Activated CD4-positive, alpha-beta T cell treated with anti-CD3 and anti-CD28 coated beads, Interleukin-2, amount 10 ng/mL, durations not matched to agents 7 days and 5 days (primary cell): Measurements from ENCODE around the gene STRA6. TPM values are rescaled to one million over a fixed set of nuclear protein-coding genes. Genes with fewer than 3 reads are reported as not detected.

Source experiments
- CTCF ChIA-PET: fragments of 350-600 bp; sonication (Branson Sonifier 250); formaldehyde crosslinking; loops from one replicate; lab custom pipeline; 2021; ENCODE audit warnings: antibody characterized with exemption; lab: Charles Lee
- POLR2A ChIA-PET: fragments of 350-600 bp; sonication (Branson Sonifier 250); formaldehyde crosslinking; loops from one replicate; lab custom pipeline; 2021; ENCODE audit warnings: antibody characterized with exemption; lab: Charles Lee
- DNase-seq: peaks from one replicate; pipeline ENCODE4 v3.0.0-alpha.2; 2020
- H3K27ac Mint-ChIP-seq: one replicate; pipeline ENCODE4 v1.8.0; 2021; ENCODE audit warnings: mild to moderate bottlenecking, moderate library complexity, mixed read lengths
- H3K27me3 Mint-ChIP-seq: one replicate; pipeline ENCODE4 v1.8.0; 2021; ENCODE audit warnings: mixed read lengths
- H3K36me3 Mint-ChIP-seq: one replicate; pipeline ENCODE4 v1.8.0; 2021; ENCODE audit warnings: low read depth, mixed read lengths
- H3K4me1 Mint-ChIP-seq: one replicate; pipeline ENCODE4 v1.8.0; 2021; ENCODE audit warnings: mixed read lengths
- H3K4me3 Mint-ChIP-seq: one replicate; pipeline ENCODE4 v1.8.0; 2021; ENCODE audit warnings: mild to moderate bottlenecking, moderate library complexity, mixed read lengths
- H3K9me3 Mint-ChIP-seq: one replicate; pipeline ENCODE4 v1.8.0; 2021; ENCODE audit warnings: mixed read lengths
- total RNA-seq, 2 experiments: library from RNA; stranded (reverse); gene quantifications; one replicate each; pipeline ENCODE4 v1.2.3, GENCODE V29; 2021

STRA6 gene
- total RNA-seq, 2 experiments from 2014 or later = not detected

GRCh38 chr15:74221399-74222239 is 19.0 kb upstream of the STRA6 start:
- Mint-ChIP-seq H3K27ac (no peak overlapping the region), H3K4me3 (no peak overlapping the region), H3K27me3 (peaks cover 23% of the 10 kb centered on the region), H3K4me1 (no peaks in the 10 kb centered on the region), H3K36me3 (no peaks in the 10 kb centered on the region), H3K9me3 (no peaks in the 10 kb centered on the region)
- CTCF ChIA-PET = interaction anchor here (1.5 kb wide), 1 partner anchor 15 kb away, joined by 3 read pairs; the partner anchor contains the start of gene CCDC33
- DNase-seq = no peak
- POLR2A ChIA-PET = no interaction called here

GRCh38 chr15:74220475-74221248 is 18.1 kb upstream of the STRA6 start:
- peak overlapping the region; percentile 44 for H3K27ac Mint-ChIP-seq
- ChIA-PET POLR2A (interaction anchor here (0.6 kb wide), 1 partner anchor 624 kb away, joined by 3 read pairs; no protein-coding TSS in a partner anchor), CTCF (interaction anchor here (0.7 to 1.5 kb wide), 2 partner anchors 16 to 21 kb away, joined by 3 to 5 read pairs; partner anchors contain the start of gene CCDC33)
- H3K27me3 Mint-ChIP-seq = peaks cover 23% of the 10 kb centered on the region
- H3K4me3 Mint-ChIP-seq = no peak overlapping the region
- no peaks in the 10 kb centered on the region for H3K9me3 Mint-ChIP-seq
- H3K4me1 Mint-ChIP-seq = no peaks in the 10 kb centered on the region
- no peak for DNase-seq
- H3K36me3 Mint-ChIP-seq = no peaks in the 10 kb centered on the region

- H3K9me3 Mint-ChIP-seq = no peaks in the 10 kb centered on the region
- DNase-seq = no peak
- H3K27me3 Mint-ChIP-seq = peaks cover 21% of the 10 kb centered on the region
- H3K4me1 Mint-ChIP-seq = peaks cover 6% of the 10 kb centered on the region
- CTCF ChIA-PET = interaction anchor here (0.5 kb wide), 1 partner anchor 757 kb away, joined by 4 read pairs; no protein-coding TSS in a partner anchor
- POLR2A ChIA-PET = no interaction called here
- no peak overlapping the region for H3K4me3 Mint-ChIP-seq
- no peak overlapping the region for H3K27ac Mint-ChIP-seq
- no peaks in the 10 kb centered on the region for H3K36me3 Mint-ChIP-seq
These were observed 15.6 kb upstream of the STRA6 start for GRCh38 chr15:74217907-74218885.

GRCh38 chr15:74216949-74217348 is 14.4 kb upstream of the STRA6 start:
- Mint-ChIP-seq H3K36me3 (no peaks in the 10 kb centered on the region), H3K27ac (no peak overlapping the region), H3K4me3 (no peak overlapping the region), H3K4me1 (peaks cover 6% of the 10 kb centered on the region), H3K27me3 (peaks cover 16% of the 10 kb centered on the region), H3K9me3 (no peaks in the 10 kb centered on the region)
- ChIA-PET POLR2A (no interaction called here), CTCF (interaction anchor here (1.1 kb wide), 1 partner anchor 10 kb away, joined by 3 read pairs; no protein-coding TSS in a partner anchor)
- no peak for DNase-seq

GRCh38 chr15:74215958-74216357 is 13.4 kb upstream of the STRA6 start:
- ChIA-PET POLR2A (no interaction called here), CTCF (interaction anchor here (0.6 to 1.1 kb wide), 2 partner anchors 11 to 439 kb away, joined by 3 read pairs; no protein-coding TSS in a partner anchor)
- no peak overlapping the region for H3K4me3 Mint-ChIP-seq
- no peaks in the 10 kb centered on the region for H3K36me3 Mint-ChIP-seq
- no peak overlapping the region for H3K27ac Mint-ChIP-seq
- DNase-seq = no peak
- peaks cover 14% of the 10 kb centered on the region for H3K27me3 Mint-ChIP-seq
- no peaks in the 10 kb centered on the region for H3K9me3 Mint-ChIP-seq
- H3K4me1 Mint-ChIP-seq = peaks cover 6% of the 10 kb centered on the region

GRCh38 chr15:74214324-74215021 is 11.9 kb upstream of the STRA6 start:
- H3K9me3 Mint-ChIP-seq = no peaks in the 10 kb centered on the region
- peaks cover 9% of the 10 kb centered on the region for H3K27me3 Mint-ChIP-seq
- peaks cover 6% of the 10 kb centered on the region for H3K4me1 Mint-ChIP-seq
- ChIA-PET POLR2A (no interaction called here), CTCF (no interaction called here)
- DNase-seq = no peak
- no peak overlapping the region for H3K4me3 Mint-ChIP-seq
- H3K27ac Mint-ChIP-seq = no peak overlapping the region
- no peaks in the 10 kb centered on the region for H3K36me3 Mint-ChIP-seq

GRCh38 chr15:74213858-74214284 is 11.3 kb upstream of the STRA6 start:
- H3K4me3 Mint-ChIP-seq = no peak overlapping the region
- no peak for DNase-seq

GRCh38 chr15:74212494-74212893 is 9.9 kb upstream of the STRA6 start:
- no peak overlapping the region for H3K27ac Mint-ChIP-seq
- CTCF ChIA-PET = interaction anchor here (1.2 to 1.5 kb wide), 2 partner anchors 12 to 108 kb away, joined by 3 read pairs; no protein-coding TSS in a partner anchor
- no peaks in the 10 kb centered on the region for H3K36me3 Mint-ChIP-seq
- no peak for DNase-seq
- H3K4me3 Mint-ChIP-seq = no peak overlapping the region
- H3K4me1 Mint-ChIP-seq = peaks cover 6% of the 10 kb centered on the region
- H3K27me3 Mint-ChIP-seq = peaks cover 19% of the 10 kb centered on the region
- POLR2A ChIA-PET = no interaction called here
- H3K9me3 Mint-ChIP-seq = no peaks in the 10 kb centered on the region

More at GRCh38 chr15:74213858-74214284, 11.3 kb upstream of the STRA6 start:
- Mint-ChIP-seq H3K36me3 (no peaks in the 10 kb centered on the region), H3K9me3 (no peaks in the 10 kb centered on the region), H3K27ac (no peak overlapping the region), H3K27me3 (peaks cover 9% of the 10 kb centered on the region), H3K4me1 (peaks cover 6% of the 10 kb centered on the region)
- ChIA-PET CTCF (interaction anchor here (0.6 kb wide), 1 partner anchor 101 kb away, joined by 3 read pairs; no protein-coding TSS in a partner anchor), POLR2A (no interaction called here)

- Mint-ChIP-seq H3K36me3 (no peaks in the 10 kb centered on the region), H3K4me3 (no peak overlapping the region), H3K9me3 (no peaks in the 10 kb centered on the region), H3K27me3 (peaks cover 23% of the 10 kb centered on the region), H3K27ac (no peak overlapping the region), H3K4me1 (peaks cover 6% of the 10 kb centered on the region)
- POLR2A ChIA-PET = no interaction called here
- DNase-seq = no peak
- CTCF ChIA-PET = interaction anchor here (1.2 to 1.5 kb wide), 2 partner anchors 11 to 109 kb away, joined by 3 read pairs; no protein-coding TSS in a partner anchor
These were observed 9.1 kb upstream of the STRA6 start for GRCh38 chr15:74211656-74212055.

- Mint-ChIP-seq H3K4me1 (peaks cover 6% of the 10 kb centered on the region), H3K4me3 (no peak overlapping the region), H3K9me3 (no peaks in the 10 kb centered on the region), H3K27me3 (peaks cover 23% of the 10 kb centered on the region), H3K36me3 (no peaks in the 10 kb centered on the region), H3K27ac (no peak overlapping the region)
- DNase-seq = no peak
- ChIA-PET POLR2A (no interaction called here), CTCF (no interaction called here)
These were observed 8.1 kb upstream of the STRA6 start for GRCh38 chr15:74210729-74211128.

GRCh38 chr15:74209997-74210671 is 7.5 kb upstream of the STRA6 start:
- ChIA-PET CTCF (no interaction called here), POLR2A (no interaction called here)
- H3K27ac Mint-ChIP-seq = no peak overlapping the region

More at GRCh38 chr15:74209997-74210671, 7.5 kb upstream of the STRA6 start:
- Mint-ChIP-seq H3K4me3 (no peak overlapping the region), H3K27me3 (peaks cover 22% of the 10 kb centered on the region), H3K36me3 (no peaks in the 10 kb centered on the region), H3K4me1 (peaks cover 4% of the 10 kb centered on the region), H3K9me3 (no peaks in the 10 kb centered on the region)
- DNase-seq = no peak
